ENCODE measurements around the gene HELZ.

- no peak for TF ChIP-seq CTCF (IDR thresholded peaks at IDR 0.05)
- no peak for TF ChIP-seq POLR2A (IDR thresholded peaks at IDR 0.05)
- no peak for TF ChIP-seq EP300 (IDR thresholded peaks at IDR 0.05)
These were observed 34.1 kb downstream of the HELZ start for GRCh38 chr17:67210915-67211314.

Measured in ovary (tissue), 3 donors.